GM12878 (cell line): ENCODE measurements around the gene TOX2. TPM values are rescaled to one million over a fixed set of nuclear protein-coding genes. Genes with fewer than 3 reads are reported as not detected.

Source experiments
- CBFB ChIP-seq: IDR thresholded peaks from 2 replicates; pipeline ENCODE4 v1.6.1; 2016; ENCODE audit warnings: antibody characterized with exemption, low read depth
- CREB1 ChIP-seq: IDR thresholded peaks from 2 replicates; pipeline ENCODE4 v1.6.1; 2012; ENCODE audit warnings: low read depth, mild to moderate bottlenecking, inconsistent platforms
- CREM ChIP-seq: IDR thresholded peaks from 2 replicates; pipeline ENCODE4 v1.6.1; 2014; ENCODE audit warnings: antibody characterized with exemption, low read depth
- IKZF2 ChIP-seq, 2 experiments: fragments of 450-650 bp; IDR thresholded peaks; 2 replicates each; pipeline ENCODE4 v1.6.1; 2017; ENCODE audit warnings: mild to moderate bottlenecking in 2 of 2, moderate library complexity in 2 of 2
- IRF4 ChIP-seq: IDR thresholded peaks from 2 replicates; pipeline ENCODE4 v1.6.1; 2011; ENCODE audit warnings: low read depth, low read length
- JUND ChIP-seq: IDR thresholded peaks from 2 replicates; pipeline ENCODE4 v1.6.1; 2012; ENCODE audit warnings: low read depth, mild to moderate bottlenecking, low read length, improper control_type of control experiment, moderate library complexity
- KDM1A ChIP-seq: fragments of 200-600 bp; sonication (generic); IDR thresholded peaks from 2 replicates; pipeline ENCODE4 v1.6.1; 2016; ENCODE audit warnings: borderline replicate concordance
- KLF5 ChIP-seq: fragments of 450-650 bp; IDR thresholded peaks from 2 replicates; pipeline ENCODE4 v1.6.1; 2014; ENCODE audit warnings: mild to moderate bottlenecking; ENCODE audit not compliant: partially characterized antibody
- LARP7 ChIP-seq: fragments of 450-650 bp; IDR thresholded peaks from 2 replicates; pipeline ENCODE4 v1.6.1; 2017; ENCODE audit warnings: mild to moderate bottlenecking
- NR2F1 ChIP-seq: fragments of 450-650 bp; conservative IDR thresholded peaks from 2 replicates; pipeline ENCODE4 v1.6.1; 2017; ENCODE audit warnings: mild to moderate bottlenecking
- PML ChIP-seq: IDR thresholded peaks from 2 replicates; pipeline ENCODE4 v1.6.1; 2012; ENCODE audit warnings: low read length, inconsistent platforms
- RCOR1 ChIP-seq: conservative IDR thresholded peaks from 2 replicates; pipeline ENCODE4 v1.6.1; 2012; ENCODE audit warnings: low read depth, low read length, improper control_type of control experiment
- RUNX3 ChIP-seq: IDR thresholded peaks from 2 replicates; pipeline ENCODE4 v1.6.1; 2012; ENCODE audit warnings: low read length, inconsistent platforms
- SIX5 ChIP-seq: IDR thresholded peaks from 2 replicates; pipeline ENCODE4 v1.6.1; 2011; ENCODE audit warnings: mild to moderate bottlenecking, low read depth, low read length, moderate library complexity; ENCODE audit not compliant: severe bottlenecking
- SMAD5 ChIP-seq: IDR thresholded peaks from 2 replicates; pipeline ENCODE4 v1.6.1; 2016; ENCODE audit warnings: antibody characterized with exemption, low read depth
- SREBF2 ChIP-seq: IDR thresholded peaks from 2 replicates; pipeline ENCODE4 v1.6.1; 2012; ENCODE audit warnings: mild to moderate bottlenecking, low read length
- TBL1XR1 ChIP-seq: IDR thresholded peaks from 2 replicates; pipeline ENCODE4 v1.6.1; 2012; ENCODE audit warnings: low read depth, low read length, improper control_type of control experiment
- YY1 ChIP-seq: IDR thresholded peaks from 2 replicates; pipeline ENCODE4 v1.6.1; 2011; ENCODE audit warnings: low read depth, mild to moderate bottlenecking, low read length
- polyA plus RNA-seq, 11 experiments: library from polyadenylated mRNA; depleted of rRNA in 4 of 11; unstranded in 6 of 11; stranded (reverse) in 5 of 11; fragments of >200 nt; fragmentation: Nextera tagmentation in 4 of 11; fragmentation: Illumina TruSeq in 1 of 11; extraction: Ambion mirVana in 4 of 11; extraction: Trizol in 1 of 11; gene quantifications; 1 replicate in 1 of 11; 2 replicates in 10 of 11; pipeline versions ENCODE4 v1.2.1 to v1.2.3, GENCODE V29; 2011 to 2016; ENCODE audit warnings: inconsistent platforms in 2 of 11, missing spikeins in 2 of 11, low read depth in 1 of 11
- total RNA-seq, 4 experiments: library from RNA; depleted of rRNA in 3 of 4; stranded (reverse); fragments of >200 nt in 3 of 4; fragmentation: Illumina TruSeq in 1 of 4; extraction: Trizol in 1 of 4; gene quantifications; 2 replicates each; pipeline versions ENCODE4 v1.2.1 to v1.2.3, GENCODE V29; 2013 to 2021
- TF ChIP-seq, protein P1 (sequence below): IDR thresholded peaks from 2 replicates; pipeline ENCODE4 v1.6.1; 2012; ENCODE audit warnings: mild to moderate bottlenecking, low read depth, low read length
- TF ChIP-seq, protein P2 (sequence below): fragments of 450-650 bp; IDR thresholded peaks from 2 replicates; pipeline ENCODE4 v1.6.1; 2016; ENCODE audit warnings: mild to moderate bottlenecking
- TF ChIP-seq, protein P3 (sequence below): fragments of 450-650 bp; formaldehyde crosslinking; IDR thresholded peaks from 2 replicates; pipeline ENCODE4 v1.5.0; 2022; ENCODE audit warnings: mild to moderate bottlenecking, missing genetic modification characterization
- TF ChIP-seq, protein P4 (sequence below): fragments of 450-650 bp; IDR thresholded peaks from 2 replicates; pipeline ENCODE4 v1.6.1; 2018; ENCODE audit warnings: mild to moderate bottlenecking, low read depth, moderate library complexity; ENCODE audit not compliant: partially characterized antibody

TOX2 gene
- total and polyA plus RNA-seq, 10 of the 15 experiments (the other 5 are each of a cell fraction or from before 2014, with no cell fraction given): 2.6 to 40.5 (median 7.9) TPM

DNA sequence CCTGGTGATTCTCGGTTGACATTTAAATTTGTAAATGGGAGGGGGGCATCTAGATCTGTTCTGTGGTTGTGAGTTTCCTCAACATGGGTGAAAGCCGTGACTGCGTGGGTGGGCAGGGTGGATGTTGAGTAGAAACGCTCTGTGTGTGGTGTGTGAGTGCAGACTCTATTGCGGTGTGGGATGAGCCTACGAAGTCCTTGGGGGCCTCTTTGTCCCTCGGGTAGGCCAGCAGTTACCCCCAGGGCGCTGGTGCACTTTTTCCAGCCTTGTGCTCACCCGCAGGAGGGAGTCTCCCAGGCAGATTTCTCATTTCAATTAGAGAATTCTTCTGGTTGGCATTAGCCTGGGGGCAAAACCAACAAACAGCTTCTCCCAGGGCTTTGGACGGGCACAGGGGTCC lies 10.6 kb downstream of the TOX2 start (continued):
- TF ChIP-seq, protein P1, sequence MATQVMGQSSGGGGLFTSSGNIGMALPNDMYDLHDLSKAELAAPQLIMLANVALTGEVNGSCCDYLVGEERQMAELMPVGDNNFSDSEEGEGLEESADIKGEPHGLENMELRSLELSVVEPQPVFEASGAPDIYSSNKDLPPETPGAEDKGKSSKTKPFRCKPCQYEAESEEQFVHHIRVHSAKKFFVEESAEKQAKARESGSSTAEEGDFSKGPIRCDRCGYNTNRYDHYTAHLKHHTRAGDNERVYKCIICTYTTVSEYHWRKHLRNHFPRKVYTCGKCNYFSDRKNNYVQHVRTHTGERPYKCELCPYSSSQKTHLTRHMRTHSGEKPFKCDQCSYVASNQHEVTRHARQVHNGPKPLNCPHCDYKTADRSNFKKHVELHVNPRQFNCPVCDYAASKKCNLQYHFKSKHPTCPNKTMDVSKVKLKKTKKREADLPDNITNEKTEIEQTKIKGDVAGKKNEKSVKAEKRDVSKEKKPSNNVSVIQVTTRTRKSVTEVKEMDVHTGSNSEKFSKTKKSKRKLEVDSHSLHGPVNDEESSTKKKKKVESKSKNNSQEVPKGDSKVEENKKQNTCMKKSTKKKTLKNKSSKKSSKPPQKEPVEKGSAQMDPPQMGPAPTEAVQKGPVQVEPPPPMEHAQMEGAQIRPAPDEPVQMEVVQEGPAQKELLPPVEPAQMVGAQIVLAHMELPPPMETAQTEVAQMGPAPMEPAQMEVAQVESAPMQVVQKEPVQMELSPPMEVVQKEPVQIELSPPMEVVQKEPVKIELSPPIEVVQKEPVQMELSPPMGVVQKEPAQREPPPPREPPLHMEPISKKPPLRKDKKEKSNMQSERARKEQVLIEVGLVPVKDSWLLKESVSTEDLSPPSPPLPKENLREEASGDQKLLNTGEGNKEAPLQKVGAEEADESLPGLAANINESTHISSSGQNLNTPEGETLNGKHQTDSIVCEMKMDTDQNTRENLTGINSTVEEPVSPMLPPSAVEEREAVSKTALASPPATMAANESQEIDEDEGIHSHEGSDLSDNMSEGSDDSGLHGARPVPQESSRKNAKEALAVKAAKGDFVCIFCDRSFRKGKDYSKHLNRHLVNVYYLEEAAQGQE: no peak
- no peak for TF ChIP-seq SREBF2
- TF ChIP-seq KDM1A: no peak
- TF ChIP-seq IKZF2 (IDR thresholded peaks at IDR 0.05): peak; percentile 72 to 76; a peak in 2 of 4 replicates
- TF ChIP-seq, protein P2, sequence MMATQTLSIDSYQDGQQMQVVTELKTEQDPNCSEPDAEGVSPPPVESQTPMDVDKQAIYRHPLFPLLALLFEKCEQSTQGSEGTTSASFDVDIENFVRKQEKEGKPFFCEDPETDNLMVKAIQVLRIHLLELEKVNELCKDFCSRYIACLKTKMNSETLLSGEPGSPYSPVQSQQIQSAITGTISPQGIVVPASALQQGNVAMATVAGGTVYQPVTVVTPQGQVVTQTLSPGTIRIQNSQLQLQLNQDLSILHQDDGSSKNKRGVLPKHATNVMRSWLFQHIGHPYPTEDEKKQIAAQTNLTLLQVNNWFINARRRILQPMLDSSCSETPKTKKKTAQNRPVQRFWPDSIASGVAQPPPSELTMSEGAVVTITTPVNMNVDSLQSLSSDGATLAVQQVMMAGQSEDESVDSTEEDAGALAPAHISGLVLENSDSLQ: no peak
- TF ChIP-seq, protein P3, sequence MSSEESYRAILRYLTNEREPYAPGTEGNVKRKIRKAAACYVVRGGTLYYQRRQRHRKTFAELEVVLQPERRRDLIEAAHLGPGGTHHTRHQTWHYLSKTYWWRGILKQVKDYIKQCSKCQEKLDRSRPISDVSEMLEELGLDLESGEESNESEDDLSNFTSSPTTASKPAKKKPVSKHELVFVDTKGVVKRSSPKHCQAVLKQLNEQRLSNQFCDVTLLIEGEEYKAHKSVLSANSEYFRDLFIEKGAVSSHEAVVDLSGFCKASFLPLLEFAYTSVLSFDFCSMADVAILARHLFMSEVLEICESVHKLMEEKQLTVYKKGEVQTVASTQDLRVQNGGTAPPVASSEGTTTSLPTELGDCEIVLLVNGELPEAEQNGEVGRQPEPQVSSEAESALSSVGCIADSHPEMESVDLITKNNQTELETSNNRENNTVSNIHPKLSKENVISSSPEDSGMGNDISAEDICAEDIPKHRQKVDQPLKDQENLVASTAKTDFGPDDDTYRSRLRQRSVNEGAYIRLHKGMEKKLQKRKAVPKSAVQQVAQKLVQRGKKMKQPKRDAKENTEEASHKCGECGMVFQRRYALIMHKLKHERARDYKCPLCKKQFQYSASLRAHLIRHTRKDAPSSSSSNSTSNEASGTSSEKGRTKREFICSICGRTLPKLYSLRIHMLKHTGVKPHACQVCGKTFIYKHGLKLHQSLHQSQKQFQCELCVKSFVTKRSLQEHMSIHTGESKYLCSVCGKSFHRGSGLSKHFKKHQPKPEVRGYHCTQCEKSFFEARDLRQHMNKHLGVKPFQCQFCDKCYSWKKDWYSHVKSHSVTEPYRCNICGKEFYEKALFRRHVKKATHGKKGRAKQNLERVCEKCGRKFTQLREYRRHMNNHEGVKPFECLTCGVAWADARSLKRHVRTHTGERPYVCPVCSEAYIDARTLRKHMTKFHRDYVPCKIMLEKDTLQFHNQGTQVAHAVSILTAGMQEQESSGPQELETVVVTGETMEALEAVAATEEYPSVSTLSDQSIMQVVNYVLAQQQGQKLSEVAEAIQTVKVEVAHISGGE (CRISPR knock-in tag): no peak
- no peak for TF ChIP-seq SIX5
- TF ChIP-seq CREB1: no peak
- TF ChIP-seq SMAD5: no peak
- 0 out of 2 replicates have a peak, but pooled peaks have one; percentile 35 for TF ChIP-seq CBFB
- no peak for TF ChIP-seq CREM
- no peak for TF ChIP-seq RCOR1
- no peak for TF ChIP-seq LARP7
- TF ChIP-seq IRF4: no peak
- no peak for TF ChIP-seq TBL1XR1
- TF ChIP-seq NR2F1: no peak; the same call in 1 of the 2 replicates
- TF ChIP-seq, protein P4, sequence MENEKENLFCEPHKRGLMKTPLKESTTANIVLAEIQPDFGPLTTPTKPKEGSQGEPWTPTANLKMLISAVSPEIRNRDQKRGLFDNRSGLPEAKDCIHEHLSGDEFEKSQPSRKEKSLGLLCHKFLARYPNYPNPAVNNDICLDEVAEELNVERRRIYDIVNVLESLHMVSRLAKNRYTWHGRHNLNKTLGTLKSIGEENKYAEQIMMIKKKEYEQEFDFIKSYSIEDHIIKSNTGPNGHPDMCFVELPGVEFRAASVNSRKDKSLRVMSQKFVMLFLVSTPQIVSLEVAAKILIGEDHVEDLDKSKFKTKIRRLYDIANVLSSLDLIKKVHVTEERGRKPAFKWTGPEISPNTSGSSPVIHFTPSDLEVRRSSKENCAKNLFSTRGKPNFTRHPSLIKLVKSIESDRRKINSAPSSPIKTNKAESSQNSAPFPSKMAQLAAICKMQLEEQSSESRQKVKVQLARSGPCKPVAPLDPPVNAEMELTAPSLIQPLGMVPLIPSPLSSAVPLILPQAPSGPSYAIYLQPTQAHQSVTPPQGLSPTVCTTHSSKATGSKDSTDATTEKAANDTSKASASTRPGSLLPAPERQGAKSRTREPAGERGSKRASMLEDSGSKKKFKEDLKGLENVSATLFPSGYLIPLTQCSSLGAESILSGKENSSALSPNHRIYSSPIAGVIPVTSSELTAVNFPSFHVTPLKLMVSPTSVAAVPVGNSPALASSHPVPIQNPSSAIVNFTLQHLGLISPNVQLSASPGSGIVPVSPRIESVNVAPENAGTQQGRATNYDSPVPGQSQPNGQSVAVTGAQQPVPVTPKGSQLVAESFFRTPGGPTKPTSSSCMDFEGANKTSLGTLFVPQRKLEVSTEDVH: no peak
- no peak for TF ChIP-seq YY1
- no peak for TF ChIP-seq PML
- TF ChIP-seq JUND: no peak
- TF ChIP-seq RUNX3: peak; percentile 87
- TF ChIP-seq KLF5: no peak
